GM23248 (cell line): ENCODE measurements around the gene ALG11.

Source experiments
- EZH2 ChIP-seq: fragments of 200-600 bp; sonication (generic); IDR thresholded peaks from 2 replicates; pipeline ENCODE4 v1.6.1; 2018; ENCODE audit warnings: antibody characterized with exemption, mild to moderate bottlenecking; ENCODE audit not compliant: insufficient read depth, poor library complexity, severe bottlenecking
- EZH2phosphoT487 ChIP-seq: fragments of 200-600 bp; sonication (generic); IDR thresholded peaks from 2 replicates; pipeline ENCODE4 v1.6.1; 2018; ENCODE audit warnings: antibody characterized with exemption, moderate library complexity, mild to moderate bottlenecking, low read depth; ENCODE audit not compliant: insufficient read depth

GRCh38 chr13:52070929-52071523 is 58.8 kb downstream of the ALG11 start:
- TF ChIP-seq EZH2 (no peak), EZH2phosphoT487 (no peak)
